Keratinocyte (primary cell): ENCODE results near the gene LEUTX. TPM values are rescaled to one million over a fixed set of nuclear protein-coding genes. Genes with fewer than 3 reads are reported as not detected.

Experiments
- DNase-seq: peaks from one replicate; pipeline ENCODE4 v3.0.0-alpha.2; 2011; ENCODE audit warnings: low read depth, missing footprints, low spot score
- FAIRE-seq: peaks from 2 replicates; lab custom pipeline; 2011; peaks lifted over from hg19 to GRCh38; lab: Jason Lieb, UNC
- H2AFZ ChIP-seq: 2 replicates; pipeline ENCODE4 v1.6.0; 2012; ENCODE audit warnings: low read length, control low read depth, inconsistent platforms; ENCODE audit not compliant: control insufficient read depth
- H3K27ac ChIP-seq: 2 replicates; pipeline ENCODE4 v1.5.1; 2011; ENCODE audit warnings: low read length; ENCODE audit not compliant: control insufficient read depth, insufficient read depth
- H3K27me3 ChIP-seq: 3 replicates; pipeline ENCODE4 v1.6.0; 2011; ENCODE audit warnings: low read length; ENCODE audit not compliant: control insufficient read depth, insufficient read depth; ENCODE audit errors: extremely low read depth
- H3K36me3 ChIP-seq, 2 experiments: 2 replicates in 1 of 2; 3 replicates in 1 of 2; pipeline ENCODE4 v1.5.1; 2011; ENCODE audit warnings: low read length in 2 of 2, mild to moderate bottlenecking in 1 of 2; ENCODE audit not compliant: control insufficient read depth in 2 of 2, insufficient read depth in 2 of 2; ENCODE audit errors: extremely low read depth in 1 of 2
- H3K4me1 ChIP-seq: 3 replicates; pipeline ENCODE4 v1.5.1; 2011; ENCODE audit warnings: low read length; ENCODE audit not compliant: control insufficient read depth, insufficient read depth; ENCODE audit errors: extremely low read depth
- H3K4me2 ChIP-seq: 3 replicates; pipeline ENCODE4 v1.6.0; 2011; ENCODE audit warnings: low read depth, low read length; ENCODE audit not compliant: control insufficient read depth, insufficient read depth; ENCODE audit errors: extremely low read depth
- H3K4me3 ChIP-seq, 3 experiments: fragments of 200-600 bp in 1 of 3; sonication (generic) in 1 of 3; 2 replicates in 2 of 3; 3 replicates in 1 of 3; pipeline ENCODE4 v1.5.1; 2011 to 2016; ENCODE audit warnings: low read length in 3 of 3, mild to moderate bottlenecking in 3 of 3, control low read depth in 2 of 3, inconsistent platforms in 1 of 3, low read depth in 1 of 3, mixed read lengths in 1 of 3, mixed run types in 1 of 3, moderate library complexity in 1 of 3; ENCODE audit not compliant: control insufficient read depth in 2 of 3, insufficient read depth in 2 of 3; ENCODE audit errors: extremely low read depth in 1 of 3
- H3K79me2 ChIP-seq: 2 replicates; pipeline ENCODE4 v1.6.0; 2012; ENCODE audit warnings: low read length; ENCODE audit not compliant: control insufficient read depth, insufficient read depth
- H3K9ac ChIP-seq: 3 replicates; pipeline ENCODE4 v1.6.0; 2011; ENCODE audit warnings: low read length; ENCODE audit not compliant: control insufficient read depth, insufficient read depth; ENCODE audit errors: extremely low read depth
- H3K9me1 ChIP-seq: 3 replicates; pipeline ENCODE4 v1.6.0; 2011; ENCODE audit warnings: low read length; ENCODE audit not compliant: control insufficient read depth, insufficient read depth; ENCODE audit errors: extremely low read depth
- H3K9me3 ChIP-seq: 2 replicates; pipeline ENCODE4 v1.5.1; 2012; ENCODE audit warnings: low read depth, low read length; ENCODE audit not compliant: control insufficient read depth
- H4K20me1 ChIP-seq: 3 replicates; pipeline ENCODE4 v1.6.0; 2011; ENCODE audit warnings: low read length; ENCODE audit not compliant: control insufficient read depth, insufficient read depth; ENCODE audit errors: extremely low read depth
- EZH2 ChIP-seq: IDR thresholded peaks from one replicate; pipeline ENCODE4 v1.6.1; 2012; ENCODE audit warnings: inconsistent platforms, mild to moderate bottlenecking, low read length, moderate library complexity
- dilution Hi-C: fragments of 300-500 bp; cut with MboI; formaldehyde crosslinking; loops from one replicate; pipeline ENCODE4 v1.7.0; 2020; ENCODE audit warnings: low sequenced_read_pairs; ENCODE audit not compliant: extremely low pct_ligation_motif_present
- polyA plus RNA-seq, 5 experiments: library from polyadenylated mRNA; depleted of rRNA in 3 of 5; stranded (reverse) in 3 of 5; stranded (forward) in 1 of 5; unstranded in 1 of 5; fragments of >200 nt; gene quantifications; 1 replicate in 1 of 5; 2 replicates in 3 of 5; 3 replicates in 1 of 5; pipeline versions ENCODE4 v1.2.1 to v1.2.3, GENCODE V29; 2011 to 2012; ENCODE audit warnings: missing spikeins in 2 of 5, low read depth in 1 of 5, low replicate concordance in 1 of 5
- TF ChIP-seq, protein P1 (sequence below), 3 experiments: IDR thresholded peaks in 1 of 3; conservative IDR thresholded peaks in 1 of 3; optimal IDR thresholded peaks in 1 of 3; 2 replicates in 2 of 3; 3 replicates in 1 of 3; pipeline versions ENCODE3 to v1.5.1; 2011; ENCODE audit warnings: low read length in 3 of 3, mild to moderate bottlenecking in 3 of 3, moderate library complexity in 2 of 3, control low read depth in 1 of 3, inconsistent platforms in 1 of 3; ENCODE audit not compliant: insufficient read depth in 2 of 3; ENCODE audit errors: extremely low read depth in 1 of 3

The LEUTX gene
- polyA plus RNA-seq, 1 donor (not counting 4 experiments of a cell fraction or from before 2014, with no cell fraction given), result not detected

DNA sequence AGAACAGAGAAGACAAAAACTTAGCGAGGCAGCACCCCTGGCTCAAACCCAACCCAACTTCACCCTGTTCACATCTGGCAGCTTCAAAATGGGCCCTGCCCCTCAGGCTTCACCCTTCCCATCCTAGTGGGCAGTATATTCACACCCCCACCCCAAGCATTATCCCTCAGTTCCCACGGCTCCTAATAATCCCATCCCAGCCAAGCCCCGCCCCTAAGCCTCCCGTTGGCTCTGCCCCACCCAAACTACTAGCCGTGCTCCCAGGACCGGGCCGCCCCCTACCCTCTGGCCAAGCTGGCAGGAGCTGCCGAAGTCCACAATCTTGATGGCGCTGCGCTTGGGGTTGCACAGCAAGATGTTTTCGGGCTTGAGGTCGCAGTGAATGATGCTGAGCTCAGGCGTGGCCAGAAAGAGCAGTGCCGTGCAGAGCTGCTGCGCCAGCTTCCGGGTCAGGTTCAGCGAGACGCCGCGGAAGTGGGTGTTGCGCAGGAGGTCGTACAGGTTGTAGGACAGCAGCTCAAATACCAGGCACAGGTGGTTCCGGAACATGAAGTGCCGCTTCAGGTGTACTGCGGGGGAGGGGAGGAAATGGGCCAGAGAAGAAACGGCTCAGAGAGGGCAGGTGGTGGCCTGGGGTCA, 49.5 kb downstream of the LEUTX start:
- Histone ChIP-seq H3K9me3 (no peaks in the 10 kb centered on the region), H3K4me1 (peaks cover 15% of the 10 kb centered on the region), H3K9ac (no peak overlapping the region), H3K9me1 (peaks cover 2% of the 10 kb centered on the region), H2AFZ (no peak overlapping the region), H3K27me3 (no peaks in the 10 kb centered on the region), H3K79me2 (peaks cover 12% of the 10 kb centered on the region), H3K36me3 (peaks cover 22 to 41% of the 10 kb centered on the region in 2 experiments), H3K4me3 (no peak overlapping the region), H4K20me1 (no peaks in the 10 kb centered on the region), H3K27ac (no peak overlapping the region), H3K4me2 (no peak overlapping the region)
- dilution Hi-C loops, result no loop called here
- no peak for TF ChIP-seq EZH2
- TF ChIP-seq, protein P1, sequence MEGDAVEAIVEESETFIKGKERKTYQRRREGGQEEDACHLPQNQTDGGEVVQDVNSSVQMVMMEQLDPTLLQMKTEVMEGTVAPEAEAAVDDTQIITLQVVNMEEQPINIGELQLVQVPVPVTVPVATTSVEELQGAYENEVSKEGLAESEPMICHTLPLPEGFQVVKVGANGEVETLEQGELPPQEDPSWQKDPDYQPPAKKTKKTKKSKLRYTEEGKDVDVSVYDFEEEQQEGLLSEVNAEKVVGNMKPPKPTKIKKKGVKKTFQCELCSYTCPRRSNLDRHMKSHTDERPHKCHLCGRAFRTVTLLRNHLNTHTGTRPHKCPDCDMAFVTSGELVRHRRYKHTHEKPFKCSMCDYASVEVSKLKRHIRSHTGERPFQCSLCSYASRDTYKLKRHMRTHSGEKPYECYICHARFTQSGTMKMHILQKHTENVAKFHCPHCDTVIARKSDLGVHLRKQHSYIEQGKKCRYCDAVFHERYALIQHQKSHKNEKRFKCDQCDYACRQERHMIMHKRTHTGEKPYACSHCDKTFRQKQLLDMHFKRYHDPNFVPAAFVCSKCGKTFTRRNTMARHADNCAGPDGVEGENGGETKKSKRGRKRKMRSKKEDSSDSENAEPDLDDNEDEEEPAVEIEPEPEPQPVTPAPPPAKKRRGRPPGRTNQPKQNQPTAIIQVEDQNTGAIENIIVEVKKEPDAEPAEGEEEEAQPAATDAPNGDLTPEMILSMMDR (optimal IDR thresholded peaks at IDR 0.05 in 1 of 3, IDR thresholded peaks at IDR 0.05 in 1 of 3, conservative IDR thresholded peaks at IDR 0.05 in 1 of 3; ENCODE audit: extremely low read depth in 1 of 3, insufficient read depth in 2 of 3, low read length in 3 of 3), result no peak
- FAIRE-seq (no peak), DNase-seq (no peak)

DNA sequence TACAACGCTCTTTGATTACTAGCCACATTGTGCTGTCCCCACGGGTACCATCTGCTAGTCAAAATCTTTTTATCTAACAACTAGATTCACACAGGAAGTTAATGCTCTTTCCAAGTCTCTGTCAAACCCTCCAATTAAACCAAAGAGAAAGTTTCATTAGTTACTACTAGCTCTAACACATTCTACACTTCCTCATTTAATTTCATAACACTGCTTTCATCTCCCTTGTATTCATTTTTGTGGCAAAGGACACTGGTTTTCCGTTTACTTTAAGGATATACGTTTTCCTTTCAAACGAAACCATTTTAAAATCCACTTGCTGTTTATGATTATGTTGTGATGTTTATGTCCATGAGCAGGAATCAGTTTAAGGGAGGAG, 50.0 kb downstream of the LEUTX start:
- H3K27me3 ChIP-seq, result no peaks in the 10 kb centered on the region
- H3K9me3 ChIP-seq, result no peaks in the 10 kb centered on the region
- DNase-seq (no peak), FAIRE-seq (no peak)
- no peak overlapping the region for H3K9ac ChIP-seq
- H3K79me2 ChIP-seq, result peaks cover 12% of the 10 kb centered on the region
- H3K4me3 ChIP-seq, result no peak overlapping the region
- TF ChIP-seq, protein P1 (optimal IDR thresholded peaks at IDR 0.05 in 1 of 3, IDR thresholded peaks at IDR 0.05 in 1 of 3, conservative IDR thresholded peaks at IDR 0.05 in 1 of 3; ENCODE audit: extremely low read depth in 1 of 3, insufficient read depth in 2 of 3, low read length in 3 of 3), result no peak
- TF ChIP-seq EZH2, result no peak
- H3K36me3 ChIP-seq, result peaks cover 22 to 41% of the 10 kb centered on the region in 2 experiments
- H3K9me1 ChIP-seq, result peaks cover 2% of the 10 kb centered on the region
- H3K4me2 ChIP-seq, result no peak overlapping the region
- dilution Hi-C loops, result no loop called here
- no peak overlapping the region for H2AFZ ChIP-seq
- no peaks in the 10 kb centered on the region for H4K20me1 ChIP-seq
- no peak overlapping the region for H3K27ac ChIP-seq
- H3K4me1 ChIP-seq, result peaks cover 13% of the 10 kb centered on the region
